IMR-90 (cell line): ENCODE results near the gene CYB5R4. TPM values are rescaled to one million over a fixed set of nuclear protein-coding genes. Genes with fewer than 3 reads are reported as not detected.

Experiments used
- ATAC-seq: fragments of 200-7000 bp; cut with Tn5 transposase; 2 replicates; pipeline ENCODE4 v1.9.1; 2020; ENCODE audit warnings: low read depth, mild to moderate bottlenecking, moderate library complexity
- BruUV-seq: library from RNA; stranded (reverse); fragments of 400-500 nt; replicated peaks from 2 replicates; lab custom pipeline; 2021; lab: Mats Ljungman, UMichigan
- CTCF ChIA-PET: fragments of 300-600 bp; formaldehyde crosslinking; extraction: SDS; loops from one replicate; lab custom pipeline; 2021; ENCODE audit warnings: antibody characterized with exemption; lab: Yijun Ruan, JAX
- POLR2A ChIA-PET: fragments of 300-600 bp; sonication (Branson Sonifier 250); formaldehyde crosslinking; loops from one replicate; lab custom pipeline; 2022; ENCODE audit warnings: antibody characterized with exemption; ENCODE audit not compliant: unreplicated experiment; lab: Charles Lee
- DNase-seq: peaks from one replicate; pipeline ENCODE4 v3.0.0; 2013
- H2AFZ ChIP-seq: replicated peaks from 2 replicates; pipeline ENCODE3; 2013; ENCODE audit warnings: low read length, mild to moderate bottlenecking; ENCODE audit not compliant: poor library complexity
- H2AK5ac ChIP-seq: 2 replicates; pipeline ENCODE4 v1.6.1; 2013; ENCODE audit warnings: low read depth, low read length, inconsistent platforms
- H2AK9ac ChIP-seq: replicated peaks from 2 replicates; pipeline ENCODE3; 2013; ENCODE audit warnings: mild to moderate bottlenecking, low read depth, low read length, moderate library complexity; ENCODE audit not compliant: poor library complexity
- H2BK120ac ChIP-seq: 2 replicates; pipeline ENCODE4 v1.6.1; 2013; ENCODE audit warnings: low read depth, low read length, inconsistent platforms
- H2BK15ac ChIP-seq: 3 replicates; pipeline ENCODE4 v1.6.1; 2013; ENCODE audit warnings: low read depth, low read length, inconsistent platforms
- H2BK20ac ChIP-seq: 2 replicates; pipeline ENCODE4 v1.6.1; 2013; ENCODE audit warnings: low read depth, mild to moderate bottlenecking, inconsistent platforms, low read length, moderate library complexity
- H2BK5ac ChIP-seq: 2 replicates; pipeline ENCODE4 v1.6.1; 2013; ENCODE audit warnings: mild to moderate bottlenecking, low read depth, low read length, inconsistent platforms; ENCODE audit not compliant: poor library complexity, severe bottlenecking
- H3K14ac ChIP-seq: replicated peaks from 2 replicates; pipeline ENCODE4 v1.6.1; 2013; ENCODE audit warnings: low read depth, low read length, inconsistent platforms
- H3K18ac ChIP-seq: 2 replicates; pipeline ENCODE4 v1.6.1; 2013; ENCODE audit warnings: low read depth, low read length, control low read depth
- H3K23ac ChIP-seq: 2 replicates; pipeline ENCODE4 v1.6.1; 2013; ENCODE audit warnings: low read depth, low read length, inconsistent platforms
- H3K27ac ChIP-seq: 2 replicates; pipeline ENCODE4 v1.5.1; 2013; ENCODE audit warnings: mild to moderate bottlenecking, control low read depth, low read length; ENCODE audit not compliant: insufficient read depth
- H3K27me3 ChIP-seq: 2 replicates; pipeline ENCODE4 v1.6.1; 2013; ENCODE audit warnings: low read length; ENCODE audit not compliant: control insufficient read depth, insufficient read depth
- H3K36me3 ChIP-seq: 2 replicates; pipeline ENCODE4 v1.6.1; 2013; ENCODE audit warnings: low read length, mixed read lengths; ENCODE audit not compliant: control insufficient read depth, insufficient read depth
- H3K4ac ChIP-seq: 2 replicates; pipeline ENCODE4 v1.6.1; 2013; ENCODE audit warnings: low read depth, low read length, inconsistent platforms
- H3K4me1 ChIP-seq: 2 replicates; pipeline ENCODE4 v1.6.1; 2013; ENCODE audit warnings: low read length, mixed read lengths; ENCODE audit not compliant: control insufficient read depth, insufficient read depth
- H3K4me2 ChIP-seq: 2 replicates; pipeline ENCODE4 v1.6.1; 2013; ENCODE audit warnings: low read depth, mild to moderate bottlenecking, control low read depth, low read length, moderate library complexity
- H3K4me3 ChIP-seq: 2 replicates; pipeline ENCODE4 v1.5.1; 2013; ENCODE audit warnings: low read depth, mild to moderate bottlenecking, control low read depth, low read length, moderate library complexity; ENCODE audit not compliant: insufficient read depth
- H3K56ac ChIP-seq: 2 replicates; pipeline ENCODE4 v1.6.1; 2013; ENCODE audit warnings: low read length, inconsistent platforms; ENCODE audit not compliant: insufficient read depth; ENCODE audit errors: extremely low read depth
- H3K79me1 ChIP-seq, 2 experiments: 2 replicates each; pipeline ENCODE4 v1.6.1; 2013; ENCODE audit warnings: low read length in 2 of 2, inconsistent platforms in 1 of 2, low read depth in 1 of 2
- H3K9ac ChIP-seq: 2 replicates; pipeline ENCODE4 v1.6.1; 2013; ENCODE audit warnings: low read depth, low read length, control low read depth
- H3K9me1 ChIP-seq: 2 replicates; pipeline ENCODE4 v1.6.1; 2013; ENCODE audit warnings: low read length, inconsistent platforms; ENCODE audit not compliant: insufficient read depth
- H3K9me3 ChIP-seq: 2 replicates; pipeline ENCODE4 v1.6.1; 2013; ENCODE audit warnings: low read length; ENCODE audit not compliant: control insufficient read depth, insufficient read depth
- H4K20me1 ChIP-seq: 2 replicates; pipeline ENCODE4 v1.6.1; 2013; ENCODE audit warnings: low read length, inconsistent platforms; ENCODE audit not compliant: insufficient read depth
- H4K5ac ChIP-seq: 2 replicates; pipeline ENCODE4 v1.6.1; 2013; ENCODE audit warnings: mild to moderate bottlenecking, low read depth, low read length, control low read depth
- H4K8ac ChIP-seq, 2 experiments: 2 replicates each; pipeline ENCODE4 v1.6.1; 2013; ENCODE audit warnings: low read depth in 2 of 2, low read length in 2 of 2, control low read depth in 1 of 2, inconsistent platforms in 1 of 2
- H4K91ac ChIP-seq: 2 replicates; pipeline ENCODE4 v1.6.1; 2013; ENCODE audit warnings: low read depth, low read length, inconsistent platforms; ENCODE audit not compliant: insufficient read depth
- BHLHE40 ChIP-seq: fragments of 150-350 bp; IDR thresholded peaks from 2 replicates; pipeline ENCODE4 v1.6.1; 2016; ENCODE audit warnings: mild to moderate bottlenecking, low read depth, low read length
- CHD1 ChIP-seq: IDR thresholded peaks from 2 replicates; pipeline ENCODE4 v1.6.1; 2012; ENCODE audit warnings: low read depth, low read length, improper control_type of control experiment
- CTCF ChIP-seq: conservative IDR thresholded peaks from 2 replicates; pipeline ENCODE4 v1.5.1; 2012; ENCODE audit warnings: mild to moderate bottlenecking, low read depth, low read length, improper control_type of control experiment
- FOS ChIP-seq: fragments of 150-350 bp; IDR thresholded peaks from 2 replicates; pipeline ENCODE4 v1.6.1; 2016; ENCODE audit warnings: low read depth, low read length
- MAZ ChIP-seq: IDR thresholded peaks from 2 replicates; pipeline ENCODE4 v1.6.1; 2012; ENCODE audit warnings: low read depth, mild to moderate bottlenecking, low read length, improper control_type of control experiment, moderate library complexity, borderline replicate concordance
- MXI1 ChIP-seq: IDR thresholded peaks from 2 replicates; pipeline ENCODE4 v1.6.1; 2012; ENCODE audit warnings: low read depth, mild to moderate bottlenecking, low read length, moderate library complexity, borderline replicate concordance
- RFX5 ChIP-seq: IDR thresholded peaks from 2 replicates; pipeline ENCODE4 v1.8.0; 2012; ENCODE audit warnings: low read depth, mild to moderate bottlenecking, low read length, moderate library complexity
- SMC3 ChIP-seq: fragments of 150-350 bp; IDR thresholded peaks from 2 replicates; pipeline ENCODE4 v1.6.1; 2016; ENCODE audit warnings: low read depth, mild to moderate bottlenecking, antibody characterized with exemption, low read length, moderate library complexity
- USF2 ChIP-seq: fragments of 150-350 bp; IDR thresholded peaks from 2 replicates; pipeline ENCODE4 v1.6.1; 2017; ENCODE audit warnings: mild to moderate bottlenecking, antibody characterized with exemption, low read length, low read depth
- WGBS, 2 experiments: methylation state at CpG; one replicate each; pipeline versions ENCODE4 v1.1.5 to v1.1.7; 2013; ENCODE audit warnings: missing lambda C conversion rate in 2 of 2; ENCODE audit not compliant: insufficient read length in 1 of 2; ENCODE audit errors: extremely low coverage in 2 of 2; 5-methylcytosine and 5-hydroxymethylcytosine counted together
- dilution Hi-C: fragments of 300-500 bp; cut with HindIII; formaldehyde crosslinking; loops from one replicate; pipeline ENCODE4 v1.14.3; 2018; ENCODE audit warnings: low sequenced_read_pairs; ENCODE audit not compliant: unreplicated experiment
- in situ Hi-C: fragments of 300-500 bp; cut with MboI; formaldehyde crosslinking; loops from 3 replicates; pipeline ENCODE4 v1.14.3; 2019; ENCODE audit warnings: low sequenced_read_pairs, inconsistent platforms, mixed read lengths
- intact Hi-C: fragments of 100-400 bp; cut with micrococcal nuclease; formaldehyde crosslinking; loops from 2 replicates; pipeline ENCODE4 v1.10.0; 2022
- polyA plus RNA-seq, 3 experiments: library from polyadenylated mRNA; depleted of rRNA; stranded (reverse); fragments of >200 nt; gene quantifications; 2 replicates each; pipeline ENCODE4 v1.2.3, GENCODE V29; 2012; ENCODE audit warnings: low replicate concordance in 1 of 3
- total RNA-seq: library from RNA; depleted of rRNA; stranded (reverse); fragments of >200 nt; gene quantifications from 2 replicates; pipeline ENCODE4 v1.2.3, GENCODE V29; 2012

The CYB5R4 gene
- total and polyA plus RNA-seq, 2 of the 4 experiments (the other 2 are of a cell fraction), result 3.2 to 6.1 TPM

DNA sequence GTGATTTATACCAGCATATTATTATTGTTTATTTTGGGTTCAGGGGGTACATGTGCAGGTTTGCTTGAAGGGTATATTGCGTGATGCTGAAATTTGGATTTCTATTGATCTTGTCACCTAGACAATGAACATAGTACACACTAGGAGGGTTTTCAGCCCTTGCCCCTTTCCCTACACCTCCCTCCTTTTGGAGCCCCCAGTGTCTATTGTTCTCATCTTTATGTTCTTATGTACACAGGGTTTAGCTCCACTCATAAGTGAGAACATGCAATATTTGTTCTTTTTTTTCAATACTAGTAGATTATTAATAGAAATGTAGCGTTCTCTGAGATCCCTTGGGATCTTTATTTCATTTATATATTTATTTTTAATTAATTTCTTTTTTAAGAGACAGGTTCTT, 94.9 kb downstream of the CYB5R4 start:
- H3K4me1 ChIP-seq, result no peaks in the 10 kb centered on the region
- no peak overlapping the region for H2BK15ac ChIP-seq
- no peaks in the 10 kb centered on the region for H3K27me3 ChIP-seq
- no peak overlapping the region for H2BK120ac ChIP-seq
- H2AK9ac ChIP-seq, result no peak overlapping the region
- in situ Hi-C loops (no loop called here), intact Hi-C loops (no loop called here), dilution Hi-C loops (no loop called here)
- no CpG with 5 or more reads among the region's 2 CpGs for WGBS, 2 experiments
- H2BK5ac ChIP-seq, result no peak overlapping the region
- CTCF ChIA-PET, result interaction anchor here (0.6 kb wide), 1 partner anchor 245 kb away, joined by 3 read pairs; no protein-coding TSS in a partner anchor
- peaks cover 6% of the 10 kb centered on the region; the same call in 1 of the 2 replicates for H3K36me3 ChIP-seq
- no peak for ATAC-seq
- H3K56ac ChIP-seq, result no peak overlapping the region
- no peak for DNase-seq
- no peak overlapping the region for H3K23ac ChIP-seq
- no peak overlapping the region for H2AFZ ChIP-seq
- no peak overlapping the region for H2AK5ac ChIP-seq
- POLR2A ChIA-PET, result no interaction called here
- H3K9ac ChIP-seq, result no peak overlapping the region
- no peak overlapping the region for H3K4me2 ChIP-seq
- H4K8ac ChIP-seq, result no peak overlapping the region
- H3K4ac ChIP-seq, result no peak overlapping the region
- no peak for TF ChIP-seq USF2
- no peak for TF ChIP-seq CHD1
- TF ChIP-seq SMC3, result no peak
- TF ChIP-seq CTCF, result no peak
- no peak for TF ChIP-seq MAZ
- TF ChIP-seq FOS, result no peak
- TF ChIP-seq MXI1, result no peak
- TF ChIP-seq RFX5, result no peak
- TF ChIP-seq BHLHE40, result no peak
- no peak overlapping the region for H3K27ac ChIP-seq
- no peaks in the 10 kb centered on the region for H3K9me3 ChIP-seq
- H3K9me1 ChIP-seq, result no peaks in the 10 kb centered on the region
- H4K91ac ChIP-seq, result no peak overlapping the region
- H3K79me1 ChIP-seq, result no peaks in the 10 kb centered on the region
- no peak overlapping the region for H3K4me3 ChIP-seq
- no peak overlapping the region for H2BK20ac ChIP-seq
- H3K14ac ChIP-seq, result no peak overlapping the region
- H4K20me1 ChIP-seq, result no peaks in the 10 kb centered on the region
- H3K18ac ChIP-seq, result no peak overlapping the region
- no TSS peak for BruUV-seq
- H4K5ac ChIP-seq, result no peak overlapping the region
